GM19099 (cell line): Measurements from ENCODE around the gene PTMA.

Source experiments
- POLR2A ChIP-seq: IDR thresholded peaks from 3 replicates; pipeline ENCODE4 v1.6.1; 2011; ENCODE audit warnings: low read depth; ENCODE audit not compliant: insufficient read length; ENCODE audit errors: extremely low read depth

PTMA gene

GRCh38 chr2:231672617-231673347, 35.5 kb upstream of the PTMA start:
- peak; percentile 48 for TF ChIP-seq POLR2A

GRCh38 chr2:231673348-231673770, 35.0 kb upstream of the PTMA start:
- peak; percentile 6 for TF ChIP-seq POLR2A

- no peak for TF ChIP-seq POLR2A
Observed at GRCh38 chr2:231674587-231675338, 33.6 kb upstream of the PTMA start.

DNA sequence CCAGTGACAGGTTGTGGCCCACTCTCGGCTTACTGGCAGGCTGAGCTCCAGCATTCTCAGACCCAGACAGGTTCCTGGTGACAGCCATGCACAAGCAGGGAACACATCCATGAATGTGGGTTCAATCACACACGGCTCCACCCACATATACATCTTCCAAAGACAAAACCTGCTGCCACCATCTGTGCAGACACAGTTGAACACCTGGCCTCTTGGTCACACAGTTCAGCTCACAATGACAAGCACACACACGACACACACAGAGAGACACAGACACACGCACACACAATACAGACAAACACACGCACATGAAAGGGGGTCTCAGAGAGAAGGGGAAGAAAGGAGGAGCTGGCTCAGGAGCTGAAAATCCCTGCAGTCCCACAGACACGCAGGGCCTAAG, 32.1 kb upstream of the PTMA start:
- TF ChIP-seq POLR2A: no peak

GRCh38 chr2:231677632-231678104, 30.7 kb upstream of the PTMA start:
- TF ChIP-seq POLR2A: no peak

- TF ChIP-seq POLR2A: no peak
Observed at GRCh38 chr2:231679908-231680284, 28.4 kb upstream of the PTMA start.

DNA sequence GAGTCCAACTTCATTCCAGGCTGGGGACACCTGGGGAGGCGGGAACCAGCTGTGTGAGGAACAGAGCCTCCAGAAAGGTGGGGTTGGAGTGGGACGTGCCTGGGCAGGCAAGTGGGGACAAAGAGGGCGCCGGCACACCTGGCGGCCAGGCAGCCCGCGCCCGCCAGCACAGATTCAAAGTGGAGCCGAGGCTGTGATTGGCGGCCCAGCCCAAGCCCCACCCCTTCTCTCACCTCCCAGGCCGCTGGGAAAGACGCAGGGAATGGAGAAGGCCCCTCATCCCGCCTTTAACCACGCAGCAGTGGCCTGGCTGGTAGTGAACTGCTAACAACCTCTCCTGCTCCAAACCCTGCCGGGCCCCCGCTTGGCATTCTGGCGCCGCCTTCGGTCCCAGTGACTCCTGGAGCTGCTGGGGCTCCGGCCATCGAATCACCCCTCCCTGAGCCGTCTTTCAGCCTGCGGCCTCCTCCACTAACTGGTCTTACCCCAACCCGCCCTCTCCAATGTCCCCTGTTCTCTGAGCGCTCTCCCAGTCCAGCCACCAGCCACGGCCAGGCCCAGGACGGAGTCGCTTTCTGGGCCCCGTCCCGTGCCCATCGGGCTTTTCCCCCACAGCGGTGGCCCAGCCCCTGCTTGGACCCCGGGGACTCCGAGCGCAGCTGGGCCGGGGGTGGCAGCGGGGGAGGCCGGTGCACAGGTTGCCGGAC, 27.9 kb upstream of the PTMA start:
- no peak for TF ChIP-seq POLR2A

DNA sequence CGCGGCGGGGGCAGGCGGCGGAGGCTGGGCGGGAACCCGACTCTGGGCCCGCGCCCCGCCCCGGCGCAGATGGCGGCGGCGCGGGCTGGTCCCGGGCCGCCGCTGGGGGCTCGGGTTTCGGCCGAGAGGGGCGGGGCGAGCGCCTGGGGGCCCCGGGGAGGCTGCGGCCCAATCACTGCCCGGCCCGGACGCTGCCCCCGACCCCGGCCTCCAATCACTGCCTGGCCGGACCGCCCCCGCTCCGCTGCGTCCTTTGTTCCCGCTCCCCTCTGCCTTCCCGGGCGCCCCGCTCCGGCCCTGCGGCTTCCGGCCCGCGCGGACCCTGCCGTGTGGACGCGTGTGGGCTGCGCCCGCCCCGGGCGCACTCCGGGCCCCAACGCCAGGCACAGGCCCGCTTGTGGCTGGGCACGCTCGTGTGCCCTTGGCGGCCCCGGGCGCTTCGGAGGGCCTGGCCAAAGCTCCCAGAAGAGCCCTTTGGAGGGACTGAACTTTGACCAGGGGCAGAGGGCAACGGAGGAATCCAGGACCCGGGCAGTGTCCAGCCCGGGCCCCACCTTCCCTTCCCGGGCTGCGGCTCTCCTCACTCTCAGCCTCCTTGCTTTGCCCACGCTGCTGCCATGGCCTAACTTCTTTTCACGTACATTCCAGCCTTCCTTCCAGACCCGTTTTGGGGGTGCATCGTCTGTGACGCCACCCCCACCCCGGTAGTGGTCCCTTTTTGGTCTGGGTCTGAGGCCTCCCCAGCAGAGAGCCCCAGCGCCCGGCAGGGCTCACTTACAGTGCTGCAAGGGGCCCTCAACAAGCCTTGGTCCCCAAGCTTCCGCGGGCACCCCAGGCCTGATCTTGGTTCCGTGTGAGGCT, 27.1 kb upstream of the PTMA start:
- TF ChIP-seq POLR2A: peak; percentile 69

DNA sequence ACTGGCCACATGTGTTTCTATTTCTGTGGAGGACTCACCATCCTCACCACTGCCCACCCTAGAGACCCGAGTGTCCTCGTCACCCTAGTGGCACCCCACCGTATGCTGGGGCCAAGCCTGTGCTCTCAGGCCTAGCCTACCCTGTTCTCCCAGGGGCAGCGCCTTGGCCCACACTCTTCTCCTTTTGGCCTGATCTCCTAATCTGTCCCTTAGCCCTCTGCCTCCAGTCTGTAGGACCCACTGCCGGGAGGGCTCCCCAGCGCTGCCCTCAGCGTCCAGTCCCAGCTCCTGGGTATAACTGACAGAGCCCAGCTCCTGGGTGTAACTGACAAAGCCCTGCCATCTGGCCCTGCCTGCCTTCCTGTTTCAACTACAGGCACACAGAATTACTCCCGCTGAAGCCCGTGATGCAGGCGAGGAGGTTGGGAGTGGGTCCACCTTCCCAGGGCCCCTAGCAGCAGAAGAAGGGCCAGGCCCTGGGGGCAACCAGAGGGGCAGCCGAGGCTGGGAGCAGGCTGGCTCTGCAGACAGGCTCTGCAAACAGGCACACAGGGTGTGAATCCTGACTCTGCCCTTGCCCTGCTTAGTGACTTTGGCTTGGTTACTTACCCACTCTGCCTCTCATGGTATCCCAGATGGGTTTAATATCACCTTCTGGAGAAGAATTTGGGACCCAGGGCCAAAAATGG, 25.6 kb upstream of the PTMA start:
- TF ChIP-seq POLR2A: no peak

GRCh38 chr2:231683292-231684235, 24.8 kb upstream of the PTMA start:
- TF ChIP-seq POLR2A: no peak

- no peak for TF ChIP-seq POLR2A
Observed at GRCh38 chr2:231684314-231685223, 23.8 kb upstream of the PTMA start.
